Measurements from ENCODE around the gene ANO9.
A peak's percentile ranks its signal among the peaks of the same experiment; 100 is the strongest.
"Not testable (repeated sequence)": the region's sequence is repeated elsewhere in the genome, so short reads cannot be mapped to it uniquely, and the experiment has no call there.

The ANO9 gene

GRCh38 chr11:398826-399225 is 43.0 kb downstream of the ANO9 start:
- DNase-seq, result no peak

GRCh38 chr11:396948-397548 is 44.8 kb downstream of the ANO9 start:
- DNase-seq, result peak; percentile 64

GRCh38 chr11:396511-396947 is 45.3 kb downstream of the ANO9 start:
- no peak for DNase-seq

DNA sequence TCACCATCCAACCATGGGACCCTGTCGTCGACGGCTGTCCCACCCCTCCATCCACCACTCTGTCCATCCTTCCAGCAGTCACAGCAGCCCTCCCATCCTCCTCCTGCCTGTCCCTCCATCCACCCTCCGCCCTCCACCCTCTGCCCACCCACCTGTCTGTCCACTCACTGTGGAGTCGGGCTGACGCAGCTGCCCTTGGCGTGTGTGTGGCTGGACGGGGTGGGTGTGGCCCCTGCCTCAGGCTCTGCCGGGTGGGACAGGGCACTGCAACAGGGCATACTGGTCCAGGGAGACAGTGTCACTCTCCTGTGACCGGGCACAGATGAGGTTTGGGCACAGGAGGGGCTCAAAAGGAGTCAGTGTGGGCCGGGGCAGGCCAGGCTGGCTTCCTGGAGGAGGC is 45.9 kb downstream of the ANO9 start:
- no peak for DNase-seq

DNA sequence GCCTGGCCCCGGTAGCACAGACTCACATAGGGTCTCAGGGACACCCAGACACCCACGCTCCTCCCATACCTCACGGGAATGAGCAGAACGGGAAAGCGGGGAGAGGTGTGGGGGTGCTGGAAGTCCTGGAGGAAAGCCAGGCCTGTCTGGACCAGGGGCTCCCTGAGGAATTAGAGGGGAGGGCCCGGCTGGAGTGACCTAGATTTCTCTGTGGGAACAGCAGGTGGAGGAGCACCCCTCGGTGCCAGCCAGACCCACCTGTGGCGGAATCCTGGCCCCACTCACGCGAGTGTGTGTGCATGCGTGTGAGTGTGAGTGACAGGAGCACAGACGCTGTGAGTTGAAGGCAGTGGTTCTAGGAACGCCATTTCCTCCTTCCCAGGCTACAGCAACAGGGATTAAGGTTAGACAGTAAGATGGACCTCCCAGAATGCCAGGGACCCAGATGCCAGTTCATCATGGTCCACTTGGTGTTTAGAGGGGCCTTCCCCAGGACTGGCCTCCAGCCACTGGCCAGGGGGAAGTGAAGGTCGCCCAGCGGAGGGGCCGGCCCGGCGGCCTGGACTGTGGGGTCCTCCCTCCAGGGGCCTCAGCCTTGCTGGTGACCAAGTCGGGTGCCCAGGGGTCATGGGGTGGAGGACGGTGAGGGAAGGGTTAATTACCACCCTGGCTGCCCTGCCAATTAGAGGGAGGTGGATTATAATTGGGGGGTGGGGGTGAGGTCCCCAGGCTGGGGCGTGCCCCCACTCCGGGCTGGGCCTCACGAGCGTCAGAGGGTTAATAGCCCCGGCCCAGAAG is 46.8 kb downstream of the ANO9 start:
- DNase-seq, result no peak

- DNase-seq, result no peak
These were observed 47.6 kb downstream of the ANO9 start, which contains the start of gene PKP3 for GRCh38 chr11:394034-394857. PKP3 (plus strand) TSS chr11:394209; CDS start chr11:394293, 84 bp downstream.

- no peak for DNase-seq
These were observed 48.4 kb downstream of the ANO9 start for GRCh38 chr11:393219-394033.

DNA sequence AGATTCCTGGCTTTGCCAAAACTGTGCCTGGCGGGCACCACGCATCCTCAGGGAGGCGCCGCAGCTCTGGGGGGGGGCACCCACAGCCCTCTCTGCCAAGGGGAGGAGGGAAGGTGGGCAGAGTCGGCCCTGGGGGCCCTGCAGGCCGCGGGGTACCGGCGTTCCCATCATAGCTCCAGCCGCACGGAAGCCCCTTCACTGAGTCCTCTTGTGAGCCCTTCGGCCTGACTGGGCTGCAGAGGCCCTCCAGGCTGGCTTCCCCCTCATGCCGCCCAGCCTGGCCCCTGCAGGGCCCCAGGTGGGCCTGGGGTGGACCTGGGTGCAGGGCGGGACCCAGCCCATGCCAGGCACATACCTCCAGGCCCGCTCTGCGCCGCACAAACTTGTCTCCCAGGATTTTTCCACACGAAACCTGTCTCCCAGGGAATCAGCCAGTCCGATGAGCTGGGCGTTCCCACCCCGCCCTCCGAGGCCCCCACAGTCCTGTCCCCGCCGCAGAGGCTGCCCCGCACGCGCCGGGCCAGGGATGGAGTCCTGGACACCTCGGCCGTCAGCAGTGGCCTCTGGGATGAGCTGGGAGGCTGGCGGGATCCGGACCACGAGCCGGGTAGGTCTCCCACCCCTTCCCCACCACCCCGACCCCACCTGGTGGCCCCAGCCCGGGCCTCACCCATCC is 49.6 kb downstream of the ANO9 start:
- no peak for DNase-seq

GRCh38 chr11:391117-392017 is 50.4 kb downstream of the ANO9 start:
- DNase-seq, result no peak

GRCh38 chr11:390175-390574 is 51.6 kb downstream of the ANO9 start:
- DNase-seq, result no peak

GRCh38 chr11:389369-389768 is 52.4 kb downstream of the ANO9 start:
- DNase-seq, result not testable (repeated sequence)

DNA sequence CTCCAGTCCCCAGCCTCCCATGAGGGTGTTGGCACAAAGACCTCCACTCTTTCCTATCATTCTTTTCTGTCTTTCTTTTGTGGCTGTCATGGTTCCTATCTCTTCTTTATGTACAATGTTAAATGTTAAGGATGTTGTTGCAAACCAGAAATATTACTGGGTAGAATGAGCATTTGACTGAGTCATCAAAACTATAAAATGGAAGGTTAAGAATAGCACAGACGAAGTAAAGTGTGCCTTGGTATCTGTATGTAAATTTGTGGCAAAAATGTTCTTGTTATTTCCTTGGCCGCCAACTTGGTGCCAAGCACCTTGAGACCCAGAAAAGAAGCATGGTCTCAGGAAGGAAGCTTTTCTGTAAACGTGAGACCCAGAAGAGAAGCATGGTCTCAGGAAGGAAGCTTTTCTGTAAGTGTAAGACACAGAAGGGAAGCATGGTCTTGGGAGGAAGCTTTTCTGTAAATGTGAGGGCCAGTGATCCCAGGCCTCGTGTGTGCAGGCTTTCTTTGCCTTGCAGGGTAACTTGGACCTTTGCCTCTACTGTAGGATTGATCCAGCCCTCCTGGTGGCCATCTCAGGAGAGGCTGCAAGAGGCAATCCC is 54.5 kb downstream of the ANO9 start:
- DNase-seq, result no peak

- DNase-seq, result no peak
These were observed 55.3 kb downstream of the ANO9 start for GRCh38 chr11:386483-386882.

DNA sequence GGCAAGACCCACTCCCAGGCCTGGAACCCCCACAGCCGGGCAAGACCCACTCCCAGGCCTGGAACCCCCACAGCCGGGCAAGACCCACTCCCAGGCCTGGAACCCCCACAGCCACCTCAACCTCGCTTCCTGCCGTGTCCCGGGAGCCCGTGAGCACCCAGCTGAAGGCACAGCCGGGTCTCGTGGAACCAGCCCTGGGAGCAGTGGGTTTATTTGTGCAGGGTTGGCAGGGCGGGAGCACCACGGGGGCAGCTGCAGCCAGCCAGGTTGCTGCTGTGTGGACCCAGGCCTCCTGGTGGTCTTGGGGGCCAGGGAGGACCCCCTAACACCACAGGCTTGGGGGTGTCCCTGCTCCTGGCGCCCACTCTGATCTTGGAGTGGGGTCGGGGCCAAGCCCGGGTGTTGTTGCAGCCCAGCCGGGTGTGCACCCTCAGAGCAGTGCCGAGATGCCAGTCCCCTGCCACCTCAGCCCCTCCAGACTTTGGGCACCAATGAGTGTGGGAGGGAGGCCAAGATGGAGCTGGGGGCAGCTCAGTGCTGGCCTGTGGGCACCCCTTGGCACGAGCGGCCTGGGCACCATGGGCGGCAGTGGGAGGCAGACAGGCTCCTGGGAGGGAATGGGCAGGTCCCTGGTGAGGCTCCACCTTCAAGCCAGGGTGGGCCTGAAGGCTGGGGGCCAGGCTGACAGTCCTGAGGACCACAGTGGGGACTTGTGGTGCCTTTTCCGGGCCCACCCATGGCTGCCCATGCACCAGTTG is 56.0 kb downstream of the ANO9 start:
- DNase-seq, result no peak

- DNase-seq, result no peak
These were observed 57.3 kb downstream of the ANO9 start for GRCh38 chr11:384511-384910.

GRCh38 chr11:383431-383830 is 58.4 kb downstream of the ANO9 start:
- no peak for DNase-seq

- DNase-seq, result no peak
These were observed 59.7 kb downstream of the ANO9 start for GRCh38 chr11:382081-382629.

- DNase-seq, result no peak
These were observed 60.2 kb downstream of the ANO9 start for GRCh38 chr11:381501-382072.

DNA sequence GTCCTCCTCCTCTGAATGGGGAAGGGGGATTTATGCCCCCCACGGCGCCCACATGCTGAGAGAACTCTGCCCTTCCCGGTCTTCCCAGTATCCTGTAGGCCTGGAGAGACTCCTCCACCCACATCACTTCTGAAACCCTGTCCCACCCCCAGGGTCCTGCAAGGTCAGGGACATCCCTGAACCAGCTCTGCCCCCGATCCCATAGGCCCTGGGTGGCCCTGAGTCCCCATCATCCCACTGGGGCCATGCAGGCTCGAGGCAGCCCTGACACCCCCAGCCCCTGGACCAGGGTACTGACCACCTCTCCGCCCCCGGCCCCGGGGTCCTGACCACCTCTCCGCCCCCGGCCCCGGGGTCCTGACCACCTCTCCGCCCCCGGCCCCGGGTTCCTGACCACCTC is 60.8 kb downstream of the ANO9 start:
- no peak for DNase-seq
